ENCODE measurements around the gene CACNA2D2.

Gene CACNA2D2

DNA sequence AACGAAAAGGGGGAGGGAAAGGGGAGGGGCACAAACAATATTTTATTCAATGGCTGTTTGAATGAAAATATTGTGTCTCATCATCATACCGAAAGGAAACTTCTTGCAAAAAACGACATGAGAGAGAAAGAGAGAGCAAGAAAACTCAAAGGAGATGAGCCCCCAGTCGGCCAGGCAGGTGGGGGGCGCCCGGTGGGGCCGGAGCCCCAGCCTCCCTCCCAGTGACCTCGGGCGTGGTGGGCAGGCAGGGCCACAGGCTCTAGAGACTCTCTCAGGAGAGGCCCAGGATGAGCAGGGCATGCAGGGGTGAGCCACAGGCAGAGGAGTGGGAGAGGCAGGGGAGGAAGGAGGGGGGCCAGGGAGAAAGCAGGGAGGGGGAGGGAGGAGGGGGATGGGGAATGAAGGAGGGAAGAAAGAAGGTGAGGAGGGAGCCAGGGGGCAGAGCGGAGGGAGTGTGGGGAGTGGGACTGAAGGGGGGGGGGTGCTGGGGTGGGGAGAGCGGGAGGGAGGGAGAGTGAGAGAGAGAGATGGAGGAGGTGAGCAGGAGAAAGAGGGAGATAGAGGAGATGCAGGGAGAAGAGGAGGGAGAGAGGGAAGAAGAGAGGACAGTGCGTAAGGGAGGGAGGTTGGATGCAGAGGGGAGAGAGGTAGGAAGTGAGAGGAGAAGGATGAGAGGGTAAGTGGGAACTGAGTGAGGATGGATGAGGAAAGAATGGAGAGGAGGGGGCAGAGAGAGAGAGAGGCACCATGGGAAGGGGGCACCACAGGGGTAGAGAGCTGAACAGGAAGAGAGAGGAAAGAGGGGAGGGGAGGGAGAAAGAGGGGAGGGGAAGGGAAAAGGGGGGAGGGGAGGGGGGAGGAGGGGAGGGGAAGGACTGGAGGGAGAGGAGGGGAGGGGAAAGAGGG lies 130.0 kb downstream of the CACNA2D2 start:
- DNase-seq = no peak

DNA sequence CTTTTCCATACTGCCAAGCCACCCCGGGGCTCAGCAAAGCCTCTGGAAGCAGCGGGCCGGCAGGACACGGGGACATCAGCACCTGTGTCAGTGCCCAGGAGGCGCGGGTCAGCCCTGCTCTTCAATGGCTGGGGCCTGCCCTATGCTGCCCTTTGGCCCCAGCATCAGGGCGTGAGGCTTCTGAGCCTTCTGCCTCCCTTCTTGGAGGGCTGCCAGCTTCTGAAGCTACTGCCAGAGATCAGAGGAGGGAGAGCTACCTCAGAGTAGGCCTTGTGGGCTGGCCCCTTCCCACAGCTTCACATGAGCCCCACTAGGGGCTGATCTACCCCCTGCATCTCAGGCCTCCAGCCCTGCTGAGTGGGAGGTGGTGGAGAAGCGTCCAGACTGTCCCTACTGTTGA lies 131.1 kb downstream of the CACNA2D2 start:
- peak in 1 of 56 donors; percentile 12 for DNase-seq

DNA sequence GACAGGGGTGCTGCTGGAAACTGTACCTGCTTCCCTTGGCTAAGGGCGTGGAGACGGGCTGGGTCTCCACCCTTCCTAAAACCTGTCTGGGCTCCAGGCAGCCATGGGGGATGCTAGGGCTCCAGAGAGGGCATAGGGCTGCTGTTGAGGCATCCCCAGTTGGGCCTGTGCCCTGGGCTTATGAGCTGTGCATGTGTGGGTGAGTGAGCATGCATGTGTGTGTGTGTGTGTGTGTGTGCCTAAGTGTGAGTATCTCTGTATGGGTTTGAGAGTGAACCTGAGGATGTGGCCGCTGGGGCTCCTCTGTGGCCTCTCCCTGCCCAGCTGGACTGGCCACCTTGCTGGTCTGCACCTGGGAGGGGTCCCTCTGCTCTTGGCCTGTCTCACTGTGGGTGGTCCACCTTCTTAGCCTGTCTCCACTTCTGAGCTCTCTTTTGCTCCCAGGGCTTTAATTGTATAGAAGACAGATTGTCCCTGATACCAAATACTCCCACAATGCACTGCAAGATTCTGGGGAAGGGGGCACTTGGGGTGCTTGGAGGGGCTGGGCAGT lies 132.2 kb downstream of the CACNA2D2 start:
- DNase-seq = no peak

DNA sequence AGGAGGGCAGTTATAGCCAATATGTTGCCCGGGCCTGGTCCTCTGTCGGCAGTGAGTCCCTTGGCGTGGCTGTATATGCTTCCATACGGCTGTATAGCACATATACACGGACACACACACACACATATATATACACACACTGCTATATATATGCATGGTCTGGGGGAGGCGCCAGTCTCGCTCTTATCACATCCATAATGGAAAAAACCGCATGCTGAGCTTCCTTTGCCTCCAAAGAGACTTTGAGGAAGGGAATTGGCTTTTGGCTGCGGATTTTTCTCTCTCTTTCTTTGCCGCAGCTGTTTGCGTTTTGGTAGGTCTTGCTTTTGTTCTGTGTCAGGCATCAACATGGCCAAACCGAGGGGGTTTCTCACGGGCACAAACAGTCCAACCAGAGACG lies 132.8 kb downstream of the CACNA2D2 start:
- DNase-seq = peak in 7 of 56 donors; percentile 4 to 33 (median 8)

DNA sequence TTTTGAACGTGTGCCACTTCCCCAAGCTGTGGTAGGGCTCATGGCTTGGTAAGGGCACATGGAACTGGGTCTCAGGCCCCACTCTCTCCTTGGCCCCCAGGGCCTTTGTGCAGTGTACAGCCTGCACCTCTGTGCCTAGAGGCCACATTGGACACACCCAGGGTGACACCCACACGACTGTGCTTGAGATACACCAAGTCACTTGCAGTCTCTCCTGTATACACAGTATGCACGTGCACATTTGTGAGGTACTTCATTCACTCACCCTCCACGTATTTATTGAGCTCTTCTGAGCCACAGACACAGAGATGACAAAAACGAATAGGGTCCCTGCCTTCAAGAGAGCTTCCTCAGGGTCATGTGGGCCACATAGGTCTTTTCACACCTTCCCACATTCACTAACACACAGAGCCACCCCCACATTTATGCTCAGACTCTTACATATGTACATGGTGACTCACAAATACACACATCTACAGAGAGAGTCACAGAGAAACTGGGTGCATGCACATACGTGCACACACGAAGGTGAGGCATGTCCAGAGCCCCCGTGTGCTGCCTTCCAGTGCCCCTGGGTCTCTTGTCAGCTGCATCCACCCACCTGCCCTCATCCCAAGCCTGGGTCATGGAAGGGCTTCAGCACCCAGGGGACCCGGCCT lies 134.3 kb downstream of the CACNA2D2 start:
- no peak for DNase-seq

DNA sequence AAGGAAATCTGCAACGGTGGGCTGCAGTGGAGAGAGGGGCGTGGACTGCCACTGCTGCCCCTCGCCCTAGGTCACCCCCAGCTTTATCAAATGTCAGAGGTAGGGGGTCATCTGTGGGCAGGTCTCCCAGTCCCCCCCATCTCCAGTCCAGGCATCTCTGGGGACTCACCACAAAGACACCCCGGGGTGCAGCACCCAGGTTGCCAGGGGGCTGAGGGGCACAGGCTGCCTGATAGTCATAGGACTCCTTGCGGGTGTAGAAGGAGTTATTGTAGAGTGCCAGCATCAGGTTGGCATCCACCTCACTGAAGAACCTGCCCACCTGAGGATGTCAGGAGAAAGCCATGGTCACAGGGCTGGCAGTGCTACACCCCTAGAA lies 137.6 kb downstream of the CACNA2D2 start:
- DNase-seq = no peak

DNA sequence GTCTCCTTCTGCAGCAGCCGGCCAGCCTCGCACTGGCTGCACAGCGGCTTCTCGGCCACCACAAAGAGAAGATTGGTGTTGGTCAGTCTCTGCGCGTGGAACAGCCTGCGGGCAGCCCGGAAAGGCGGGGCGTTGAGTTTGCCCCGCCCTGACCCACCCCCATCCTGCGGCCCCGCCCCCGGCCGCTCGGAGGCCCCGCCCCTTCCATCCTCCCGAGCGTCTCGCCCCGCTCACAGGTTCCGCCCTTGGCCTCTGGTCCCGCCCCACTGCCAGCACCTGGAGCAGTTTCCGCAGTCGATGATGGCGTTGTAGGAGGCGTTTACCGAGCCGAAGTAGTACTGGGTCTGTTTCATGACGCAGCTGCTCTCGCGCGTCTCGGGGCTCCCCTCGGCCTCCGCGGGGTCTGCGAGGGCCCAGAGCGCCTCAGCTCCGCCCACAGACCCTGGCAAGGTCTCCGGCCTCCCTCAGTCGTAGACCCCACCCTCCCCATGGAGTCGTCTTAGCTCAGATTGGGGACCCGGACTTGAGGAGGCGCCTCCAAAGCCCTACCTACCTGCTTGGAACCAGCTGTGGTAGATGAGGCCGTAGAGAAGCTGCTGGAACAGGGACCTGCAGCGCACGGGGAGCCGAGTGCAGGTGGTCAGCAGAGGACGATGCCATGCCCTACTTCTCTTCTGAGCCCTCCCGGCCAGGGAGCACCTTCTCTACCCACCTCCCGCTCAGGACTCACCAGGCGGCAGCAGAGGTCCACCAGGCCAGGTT lies 138.2 kb downstream of the CACNA2D2 start:
- DNase-seq = peak in 44 of 56 donors; percentile 13 to 91 (median 48)

DNA sequence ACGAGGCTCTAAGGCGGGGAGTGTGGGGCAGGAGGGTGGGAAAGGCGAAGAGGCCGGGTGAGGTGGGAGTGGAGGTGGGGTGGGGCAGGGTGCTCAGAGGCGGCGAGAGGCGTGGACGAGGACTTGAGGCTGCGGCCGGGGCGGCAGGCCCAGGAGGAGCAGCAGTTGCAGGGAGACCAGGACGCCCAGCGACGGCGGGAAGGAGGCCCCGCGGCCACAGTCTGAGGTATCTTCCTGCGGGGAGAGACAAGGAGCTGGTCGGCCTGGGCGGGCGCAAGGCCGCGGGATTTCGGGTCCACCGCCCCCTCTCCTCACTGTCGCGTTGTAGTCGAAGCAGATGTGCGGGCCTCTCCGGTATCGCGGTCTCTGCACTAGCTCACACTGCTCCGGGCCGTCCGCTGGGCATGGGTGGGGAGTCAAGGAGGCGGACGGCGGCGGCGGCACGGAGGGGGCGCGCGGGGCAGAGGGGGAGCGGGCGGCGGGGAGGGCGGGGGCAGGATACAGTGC lies 138.8 kb downstream of the CACNA2D2 start:
- peak in 1 of 56 donors; percentile 43 for DNase-seq

DNA sequence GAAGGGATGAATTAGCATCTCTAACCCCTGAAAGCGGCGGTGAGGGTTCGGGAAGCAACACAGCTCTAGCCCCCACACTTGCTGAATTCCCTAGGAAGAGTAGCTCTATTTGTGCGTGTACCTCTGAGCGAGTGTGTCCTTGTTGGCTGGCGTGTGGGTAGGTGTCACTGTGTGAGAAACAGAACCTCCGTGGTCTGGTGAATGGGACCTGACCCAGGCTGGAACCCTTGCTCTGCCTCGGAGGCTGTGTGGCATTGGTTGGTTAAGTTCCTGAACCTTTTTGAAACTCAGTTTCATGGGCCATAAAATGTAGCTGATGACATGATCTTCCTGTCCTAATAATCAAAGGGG lies 143.7 kb downstream of the CACNA2D2 start:
- no peak for DNase-seq

DNA sequence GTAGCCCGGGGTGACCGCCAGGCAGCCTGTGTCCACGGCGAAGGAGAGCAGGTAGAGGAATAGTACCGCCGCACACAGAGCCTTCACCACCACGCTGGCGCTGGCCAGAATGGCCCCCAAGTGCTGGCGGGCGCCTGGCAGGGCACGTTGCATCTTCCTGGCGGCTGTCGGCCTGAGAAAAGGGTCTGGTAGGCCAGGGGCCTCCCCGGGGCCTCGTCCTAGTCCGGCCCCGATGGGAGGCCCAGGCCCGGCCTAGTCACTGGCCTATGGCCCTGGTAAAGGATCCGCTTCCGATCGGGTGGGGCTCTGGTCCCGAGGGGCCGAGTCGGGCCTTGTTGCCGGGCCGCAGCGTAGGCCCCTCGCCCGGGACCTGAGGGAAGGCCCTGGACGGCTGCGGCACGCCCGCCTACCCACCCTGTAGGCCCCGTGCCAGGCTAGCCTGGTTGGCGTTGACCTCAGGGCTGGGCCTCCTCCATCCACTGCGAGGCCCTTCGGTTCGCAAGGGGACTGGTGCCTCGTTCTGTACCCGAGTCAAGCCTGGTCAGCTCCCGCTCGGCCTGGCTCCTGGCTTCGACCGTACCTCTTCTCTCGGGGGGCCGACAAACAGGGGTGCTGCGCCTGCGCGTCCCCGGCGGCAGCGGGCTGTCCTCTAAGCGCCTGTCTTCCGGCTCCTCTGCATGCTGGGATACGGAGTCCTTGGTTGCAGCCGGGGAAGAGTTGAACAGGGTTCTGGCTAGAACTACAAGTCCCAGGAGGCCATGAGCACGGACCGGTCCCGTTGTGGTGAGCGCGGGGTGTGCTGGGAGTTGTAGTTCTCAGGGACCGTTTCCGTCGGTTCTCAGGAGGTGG lies 144.3 kb downstream of the CACNA2D2 start, which contains the start of gene TMEM115:
Gene TMEM115, minus strand, starts transcription at position 611 of the 849 bp plus-strand sequence. Its CDS starts 458 bp downstream, at position 153.
- DNase-seq = peak; percentile 53 to 100 (median 98)

DNA sequence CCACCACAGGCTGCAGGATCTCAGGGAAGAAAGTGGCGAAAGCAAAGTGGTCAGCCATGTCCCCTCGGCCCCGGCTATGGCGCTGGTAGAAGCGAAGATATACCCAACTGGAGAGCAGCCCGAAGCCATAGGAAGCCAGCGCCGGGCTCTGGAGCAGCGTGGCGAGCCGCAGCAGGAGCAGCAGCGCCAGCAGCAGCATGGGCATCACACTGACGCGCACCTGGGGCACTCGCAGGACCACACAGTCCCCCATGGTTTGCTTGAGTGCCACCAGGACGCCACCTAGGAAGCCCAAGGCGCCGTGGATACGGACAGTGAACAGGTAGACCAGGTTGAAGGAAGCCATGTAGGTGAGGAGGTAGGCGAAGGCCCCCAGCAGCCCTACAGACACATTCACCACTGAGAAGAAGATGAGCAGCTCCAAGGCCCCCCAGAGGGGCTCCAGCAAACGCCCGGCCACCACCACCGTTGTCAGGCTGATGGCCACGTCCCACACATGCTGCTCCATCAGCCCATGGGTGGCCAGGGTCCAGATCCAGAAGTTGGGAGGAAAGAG lies 145.0 kb downstream of the CACNA2D2 start:
- DNase-seq = no peak

DNA sequence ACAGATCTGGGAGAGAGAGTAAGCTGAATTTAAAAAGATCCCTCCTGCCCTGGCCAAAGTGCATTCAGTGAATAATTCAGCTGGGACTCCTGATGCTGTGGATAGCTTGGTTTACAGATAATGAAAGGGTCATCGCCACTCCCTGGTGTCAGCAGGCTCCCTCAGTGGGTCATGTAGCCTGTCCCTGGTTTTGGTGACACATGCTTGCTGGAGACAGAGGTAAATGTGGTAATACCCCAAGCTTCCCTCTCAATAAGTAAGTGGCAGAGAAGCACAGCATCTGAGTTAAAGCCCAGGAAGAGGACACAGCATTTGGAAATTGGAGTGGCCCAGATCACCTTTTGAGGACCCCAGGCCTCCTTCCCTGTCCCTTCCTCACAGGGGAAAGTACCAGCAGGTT lies 146.0 kb downstream of the CACNA2D2 start:
- no peak for DNase-seq

DNA sequence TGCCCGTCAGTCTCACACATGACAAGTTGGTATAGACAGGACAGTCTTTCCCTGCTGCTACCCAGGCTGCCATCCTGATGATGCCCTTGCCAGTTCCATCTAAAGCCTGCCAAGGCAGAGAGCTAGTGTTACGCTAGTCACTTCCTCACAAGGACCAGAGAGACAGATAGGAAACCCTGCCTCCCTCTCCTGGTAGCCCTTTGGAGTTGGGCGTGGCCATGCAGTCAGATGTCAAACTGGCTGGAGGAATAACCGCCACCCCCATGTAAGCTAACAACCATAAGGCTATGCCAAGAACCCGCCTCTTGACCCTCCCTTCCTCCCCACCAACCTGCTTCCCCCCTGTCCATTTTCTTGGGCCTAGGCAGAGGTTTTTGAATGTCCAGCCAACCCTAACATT lies 146.9 kb downstream of the CACNA2D2 start:
- no peak for DNase-seq

DNA sequence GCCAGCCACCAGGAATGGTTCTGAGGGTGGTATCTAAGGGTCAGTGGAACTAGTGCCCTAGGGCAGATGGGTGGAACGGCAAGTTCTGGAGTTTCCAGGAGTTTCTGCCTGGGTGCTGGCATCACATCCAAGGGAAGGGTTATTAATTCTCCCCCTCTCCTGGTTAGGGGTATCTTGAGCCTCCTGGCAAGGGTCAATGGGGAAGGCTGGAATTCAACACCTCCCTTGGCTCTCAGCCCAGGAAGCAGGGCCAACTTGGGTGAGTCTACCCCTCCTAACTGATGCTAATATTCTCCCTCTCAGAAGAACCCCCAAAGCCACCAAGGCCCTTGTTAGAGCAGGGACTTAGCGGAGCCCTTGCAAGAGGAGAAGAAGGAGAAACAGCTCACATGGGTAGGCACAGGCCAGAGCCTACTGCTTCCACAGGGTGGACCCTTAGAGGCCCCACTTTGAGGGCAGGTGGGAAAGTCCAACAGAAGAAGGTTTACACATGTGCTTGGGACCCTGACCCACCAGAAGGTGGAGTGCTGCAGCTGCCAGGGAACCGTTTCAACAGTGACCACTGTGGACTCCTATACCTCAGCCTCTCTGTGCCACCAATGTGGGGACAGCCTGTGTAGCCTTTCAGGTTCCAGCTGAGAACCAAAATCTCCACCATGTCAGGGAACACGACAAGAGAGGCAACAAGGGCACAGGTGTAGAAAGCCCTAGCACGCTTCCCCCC lies 147.4 kb downstream of the CACNA2D2 start:
- no peak for DNase-seq

DNA sequence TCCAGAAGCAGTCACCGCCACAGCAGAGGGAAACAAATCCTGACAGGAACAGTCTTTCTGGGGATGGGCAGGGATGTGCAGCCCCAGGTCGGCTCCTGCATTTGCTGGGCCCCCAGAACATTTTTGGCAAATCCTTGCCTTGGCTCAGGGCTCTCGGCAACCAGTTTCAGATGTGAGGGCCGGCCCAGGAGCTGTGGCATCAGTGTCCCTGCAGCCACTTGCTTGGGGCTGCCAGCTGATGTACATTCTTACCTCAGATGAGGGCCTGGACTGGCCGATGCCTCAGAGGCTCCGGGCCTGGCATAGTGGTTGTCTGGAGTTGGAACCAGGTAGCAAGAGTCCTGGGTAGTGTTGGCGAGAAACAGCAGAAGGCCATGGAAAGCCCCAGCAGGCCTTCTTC lies 148.6 kb downstream of the CACNA2D2 start:
- DNase-seq = no peak

DNA sequence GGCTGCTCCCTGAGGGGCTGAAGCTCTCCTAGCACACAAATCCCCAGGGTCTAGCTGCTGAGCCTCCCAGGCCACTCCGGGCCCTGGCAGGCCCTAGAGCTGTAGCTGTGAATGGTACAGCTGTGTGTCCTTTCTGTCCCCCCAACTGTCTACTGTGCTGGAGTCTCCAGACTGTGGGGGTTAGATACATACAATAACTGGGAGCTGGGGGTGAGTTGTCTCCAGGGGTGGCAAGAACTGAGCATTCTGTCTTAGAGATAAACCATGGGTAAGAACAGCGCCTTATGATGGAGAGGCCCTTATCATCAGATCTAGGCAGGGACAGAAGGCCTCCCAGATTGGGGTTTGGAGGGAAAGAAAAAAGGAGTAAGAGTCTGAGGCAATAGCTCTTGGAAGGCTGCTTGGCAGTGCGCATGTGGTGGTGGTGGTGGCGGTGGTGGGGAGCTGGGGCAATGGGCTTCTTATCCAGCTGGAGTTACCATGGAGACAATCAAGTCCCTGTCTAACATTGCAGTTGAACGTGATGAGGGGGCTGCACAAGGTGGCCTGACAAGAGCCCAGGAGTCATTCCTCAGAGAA lies 149.2 kb downstream of the CACNA2D2 start:
- no peak for DNase-seq

DNA sequence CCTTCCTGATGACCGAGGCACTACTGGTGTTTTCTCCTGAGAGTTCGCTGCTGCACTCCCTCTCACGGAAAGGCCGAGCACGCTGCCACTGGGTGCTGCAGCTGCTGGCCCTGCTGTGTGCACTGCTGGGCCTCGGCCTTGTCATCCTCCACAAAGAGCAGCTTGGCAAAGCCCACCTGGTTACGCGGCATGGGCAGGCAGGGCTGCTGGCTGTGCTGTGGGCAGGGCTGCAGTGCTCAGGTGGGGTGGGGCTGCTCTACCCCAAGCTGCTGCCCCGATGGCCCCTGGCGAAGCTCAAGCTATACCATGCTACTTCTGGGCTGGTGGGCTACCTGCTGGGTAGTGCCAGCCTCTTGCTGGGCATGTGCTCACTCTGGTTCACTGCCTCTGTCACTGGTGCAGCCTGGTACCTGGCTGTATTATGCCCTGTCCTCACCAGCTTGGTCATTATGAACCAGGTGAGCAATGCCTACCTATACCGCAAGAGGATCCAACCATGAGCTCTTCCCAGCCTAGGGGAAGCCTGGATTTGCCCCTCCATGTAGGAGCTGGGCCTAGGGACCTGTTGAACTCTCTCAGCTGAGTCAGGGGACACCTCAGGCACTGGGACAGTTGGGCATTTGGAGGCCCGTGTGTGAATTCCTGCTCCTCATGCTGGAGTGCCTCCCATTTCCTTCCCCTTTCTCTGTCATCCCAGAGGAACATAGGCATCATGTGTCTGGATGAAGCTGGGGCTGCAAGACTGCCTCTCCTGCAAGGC lies 150.0 kb downstream of the CACNA2D2 start:
- no peak for DNase-seq

DNA sequence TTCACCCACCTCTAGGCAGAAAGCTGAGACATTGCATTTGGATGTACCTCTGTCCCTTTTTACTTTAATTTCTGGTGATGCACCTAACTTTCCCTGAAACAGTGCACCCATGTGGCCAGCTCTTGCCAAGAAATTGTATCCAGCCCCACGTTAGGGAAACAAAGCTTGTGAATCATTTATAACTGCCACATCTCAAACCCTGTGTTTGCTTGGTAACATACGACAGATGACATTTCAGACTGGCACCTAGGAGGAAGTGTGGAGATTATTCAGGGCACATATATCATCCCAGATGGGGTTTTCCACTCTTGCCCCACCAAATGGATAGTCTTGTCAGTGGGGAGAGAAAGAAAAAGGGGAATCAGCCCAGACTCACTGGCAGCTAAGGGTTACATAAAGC lies 150.7 kb downstream of the CACNA2D2 start:
- no peak for DNase-seq
